Parathyroid adenoma (tissue), 2 donors: ENCODE measurements around the gene CMTM8.

Experiments used
- H2AFZ ChIP-seq: fragments of 300-600 bp; sonication (generic); one replicate; pipeline ENCODE4 v1.7.0; 2017; ENCODE audit warnings: antibody characterized with exemption, mild to moderate bottlenecking
- H3K27ac ChIP-seq: fragments of 300-600 bp; sonication (generic); one replicate; pipeline ENCODE4 v1.7.0; 2017
- H3K27me3 ChIP-seq: fragments of 300-600 bp; sonication (generic); one replicate; pipeline ENCODE4 v1.7.0; 2017; ENCODE audit warnings: low read length; ENCODE audit not compliant: control insufficient read depth, insufficient read depth
- H3K36me3 ChIP-seq: fragments of 300-600 bp; sonication (generic); one replicate; pipeline ENCODE4 v1.7.0; 2017; ENCODE audit warnings: low read length; ENCODE audit not compliant: control insufficient read depth, insufficient read depth
- H3K4me1 ChIP-seq: fragments of 300-600 bp; sonication (generic); one replicate; pipeline ENCODE4 v1.7.0; 2017; ENCODE audit warnings: control low read depth
- H3K4me2 ChIP-seq: fragments of 300-600 bp; sonication (generic); one replicate; pipeline ENCODE4 v1.7.0; 2017; ENCODE audit warnings: low read length
- H3K4me3 ChIP-seq: fragments of 300-600 bp; sonication (generic); one replicate; pipeline ENCODE4 v1.7.0; 2017; ENCODE audit warnings: low read depth, low read length
- H3K79me2 ChIP-seq: fragments of 300-600 bp; sonication (generic); one replicate; pipeline ENCODE4 v1.7.0; 2017; ENCODE audit warnings: control low read depth
- H3K9ac ChIP-seq: fragments of 300-600 bp; sonication (generic); one replicate; pipeline ENCODE4 v1.7.0; 2017; ENCODE audit warnings: mild to moderate bottlenecking
- H3K9me3 ChIP-seq: fragments of 300-600 bp; sonication (generic); one replicate; pipeline ENCODE4 v1.7.0; 2017; ENCODE audit warnings: low read length; ENCODE audit not compliant: control insufficient read depth
- TF ChIP-seq, protein P1 (sequence below): fragments of 300-600 bp; sonication (generic); IDR thresholded peaks from one replicate; pipeline ENCODE4 v1.7.0; 2017; ENCODE audit warnings: antibody characterized with exemption, mild to moderate bottlenecking
- donor health status: primary hyperparathyroidism.

The CMTM8 gene

DNA sequence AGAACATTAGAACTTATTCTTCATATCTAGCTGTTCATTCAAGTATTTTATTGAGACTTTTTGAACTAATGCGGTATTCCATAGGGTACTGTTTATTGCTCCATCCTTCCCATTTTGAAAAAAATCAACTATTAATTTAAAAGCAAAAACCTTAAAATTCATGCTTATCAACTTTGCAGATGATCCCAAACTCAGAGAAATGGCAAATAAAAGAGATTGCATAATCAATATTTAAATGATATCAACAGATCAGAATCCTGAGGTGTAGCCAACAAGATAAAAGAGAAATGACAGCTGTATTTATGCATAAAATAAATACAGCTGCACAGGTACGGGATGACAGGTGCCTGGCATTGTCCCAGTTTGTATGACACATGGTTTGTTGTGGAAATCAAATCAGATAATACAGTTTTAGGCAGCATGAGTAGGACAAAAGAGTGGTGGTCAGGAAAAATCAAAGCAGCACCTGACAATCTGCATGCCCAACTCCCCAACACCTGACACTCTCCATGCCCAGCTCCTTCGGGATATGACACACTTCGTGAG, 42.4 kb upstream of the CMTM8 start:
- H3K9me3 ChIP-seq: no peaks in the 10 kb centered on the region
- H3K36me3 ChIP-seq: no peaks in the 10 kb centered on the region
- TF ChIP-seq, protein P1, sequence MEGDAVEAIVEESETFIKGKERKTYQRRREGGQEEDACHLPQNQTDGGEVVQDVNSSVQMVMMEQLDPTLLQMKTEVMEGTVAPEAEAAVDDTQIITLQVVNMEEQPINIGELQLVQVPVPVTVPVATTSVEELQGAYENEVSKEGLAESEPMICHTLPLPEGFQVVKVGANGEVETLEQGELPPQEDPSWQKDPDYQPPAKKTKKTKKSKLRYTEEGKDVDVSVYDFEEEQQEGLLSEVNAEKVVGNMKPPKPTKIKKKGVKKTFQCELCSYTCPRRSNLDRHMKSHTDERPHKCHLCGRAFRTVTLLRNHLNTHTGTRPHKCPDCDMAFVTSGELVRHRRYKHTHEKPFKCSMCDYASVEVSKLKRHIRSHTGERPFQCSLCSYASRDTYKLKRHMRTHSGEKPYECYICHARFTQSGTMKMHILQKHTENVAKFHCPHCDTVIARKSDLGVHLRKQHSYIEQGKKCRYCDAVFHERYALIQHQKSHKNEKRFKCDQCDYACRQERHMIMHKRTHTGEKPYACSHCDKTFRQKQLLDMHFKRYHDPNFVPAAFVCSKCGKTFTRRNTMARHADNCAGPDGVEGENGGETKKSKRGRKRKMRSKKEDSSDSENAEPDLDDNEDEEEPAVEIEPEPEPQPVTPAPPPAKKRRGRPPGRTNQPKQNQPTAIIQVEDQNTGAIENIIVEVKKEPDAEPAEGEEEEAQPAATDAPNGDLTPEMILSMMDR: no peak

DNA sequence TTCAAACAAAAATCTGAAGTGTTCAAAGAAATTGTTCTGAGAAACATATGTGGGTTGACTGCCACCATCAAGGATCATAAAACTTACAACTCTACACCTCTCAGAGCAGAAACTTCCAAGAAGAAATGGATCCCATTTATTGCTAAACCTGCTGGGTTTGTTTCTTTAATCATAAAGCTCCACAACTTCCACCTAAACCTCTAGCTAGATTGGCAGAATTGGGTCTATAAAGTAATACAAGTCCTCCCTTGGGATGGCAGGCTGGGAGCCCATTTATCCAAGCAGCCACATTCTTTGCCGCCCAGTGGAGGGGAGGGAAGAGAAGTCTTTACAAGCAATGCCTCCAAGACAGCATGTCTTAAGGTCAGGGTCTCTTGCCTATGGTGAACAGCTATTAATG, 40.5 kb upstream of the CMTM8 start:
- Histone ChIP-seq H3K9me3 (no peaks in the 10 kb centered on the region), H3K79me2 (no peaks in the 10 kb centered on the region), H3K4me2 (no peak overlapping the region), H3K4me3 (no peak overlapping the region), H3K27ac (no peak overlapping the region), H3K36me3 (no peaks in the 10 kb centered on the region), H3K27me3 (no peaks in the 10 kb centered on the region), H2AFZ (no peak overlapping the region), H3K9ac (no peak overlapping the region), H3K4me1 (peaks cover 12% of the 10 kb centered on the region)
- TF ChIP-seq, protein P1: no peak

More for the DNA sequence above, 42.4 kb upstream of the CMTM8 start:
- Histone ChIP-seq H2AFZ (peak overlapping the region; percentile 6), H3K4me1 (peaks cover 14% of the 10 kb centered on the region), H3K79me2 (no peaks in the 10 kb centered on the region), H3K27ac (peak overlapping the region; percentile 18), H3K4me2 (no peak overlapping the region), H3K9ac (no peak overlapping the region), H3K27me3 (no peaks in the 10 kb centered on the region), H3K4me3 (no peak overlapping the region)

DNA sequence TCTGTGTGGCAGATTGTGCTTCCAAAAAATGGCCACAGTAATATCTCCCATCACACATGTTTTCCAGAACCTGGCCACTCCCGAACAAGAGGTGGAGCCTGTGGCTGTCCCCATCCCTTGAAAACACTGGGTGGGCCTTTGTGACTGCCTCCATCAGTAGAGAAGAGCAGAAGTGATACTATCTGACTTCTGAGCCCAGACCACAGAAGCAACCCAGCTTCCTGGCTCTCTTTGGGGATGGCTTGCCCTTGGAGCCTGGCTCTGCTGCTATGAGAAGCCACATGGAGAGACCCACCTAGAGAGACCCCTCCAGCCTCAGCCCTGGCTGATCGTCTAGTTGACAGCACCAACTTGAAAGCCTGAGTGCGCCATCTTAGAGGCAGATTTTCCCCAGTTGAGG, 39.8 kb upstream of the CMTM8 start:
- H3K79me2 ChIP-seq: no peaks in the 10 kb centered on the region
- no peak overlapping the region for H3K4me3 ChIP-seq
- no peak overlapping the region for H3K9ac ChIP-seq
- no peak overlapping the region for H3K4me2 ChIP-seq
- H3K27ac ChIP-seq: no peak overlapping the region
- TF ChIP-seq, protein P1: no peak
- H3K9me3 ChIP-seq: no peaks in the 10 kb centered on the region
- no peak overlapping the region for H2AFZ ChIP-seq
- no peaks in the 10 kb centered on the region for H3K27me3 ChIP-seq
- peaks cover 12% of the 10 kb centered on the region for H3K4me1 ChIP-seq
- no peaks in the 10 kb centered on the region for H3K36me3 ChIP-seq

DNA sequence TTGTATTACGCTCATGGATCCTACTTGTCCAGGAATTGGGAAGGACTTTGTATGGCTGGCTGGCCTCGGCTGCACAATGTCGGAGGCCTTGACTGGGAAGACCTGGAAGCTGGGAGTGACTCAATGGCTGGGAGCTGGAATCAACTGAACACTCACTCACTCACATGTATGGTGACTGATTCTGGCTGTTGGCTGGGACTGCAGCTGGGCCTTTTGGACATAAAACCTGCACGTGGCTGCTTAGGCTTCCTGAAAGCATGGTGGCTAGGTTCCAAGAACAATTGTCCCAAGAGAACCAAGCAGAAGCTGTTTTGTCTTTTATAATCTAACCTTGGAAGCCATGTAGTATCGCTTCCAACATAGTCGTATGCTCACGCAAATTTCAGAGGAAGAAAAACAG, 38.0 kb upstream of the CMTM8 start:
- TF ChIP-seq, protein P1: no peak

More for the DNA sequence above, 38.0 kb upstream of the CMTM8 start:
- no peak overlapping the region for H2AFZ ChIP-seq
- H3K9me3 ChIP-seq: no peaks in the 10 kb centered on the region
- H3K36me3 ChIP-seq: no peaks in the 10 kb centered on the region
- H3K27ac ChIP-seq: peak overlapping the region; percentile 59
- no peak overlapping the region for H3K9ac ChIP-seq
- H3K79me2 ChIP-seq: no peaks in the 10 kb centered on the region
- H3K4me1 ChIP-seq: peaks cover 12% of the 10 kb centered on the region
- H3K27me3 ChIP-seq: no peaks in the 10 kb centered on the region
- H3K4me3 ChIP-seq: no peak overlapping the region
- no peak overlapping the region for H3K4me2 ChIP-seq
